BLaER1 (cell line): ENCODE results near the gene GIMAP7.

ENCODE experiments used
- H3K27ac ChIP-seq: shearing (Covaris generic); formaldehyde crosslinking; 2 replicates; pipeline ENCODE4 v1.8.1; 2022
- H3K27me3 ChIP-seq: shearing (Covaris generic); formaldehyde crosslinking; 2 replicates; pipeline ENCODE4 v1.8.1; 2022
- H3K36me3 ChIP-seq: shearing (Covaris generic); formaldehyde crosslinking; 2 replicates; pipeline ENCODE4 v1.8.1; 2022
- H3K4me1 ChIP-seq: shearing (Covaris generic); formaldehyde crosslinking; 2 replicates; pipeline ENCODE4 v1.8.1; 2022
- H3K4me2 ChIP-seq: shearing (Covaris generic); formaldehyde crosslinking; 2 replicates; pipeline ENCODE4 v1.8.1; 2022
- H3K4me3 ChIP-seq: shearing (Covaris generic); formaldehyde crosslinking; 2 replicates; pipeline ENCODE4 v1.8.1; 2022
- H3K9ac ChIP-seq: shearing (Covaris generic); formaldehyde crosslinking; 2 replicates; pipeline ENCODE4 v1.8.1; 2022
- H3K9me3 ChIP-seq: shearing (Covaris generic); formaldehyde crosslinking; 2 replicates; pipeline ENCODE4 v1.8.1; 2022
- H4K20me1 ChIP-seq: shearing (Covaris generic); formaldehyde crosslinking; 2 replicates; pipeline ENCODE4 v1.8.1; 2022
- Cebpa-rat ChIP-seq: shearing (Covaris generic); IDR thresholded peaks from 2 replicates; pipeline ENCODE4 v1.8.1; 2022

The GIMAP7 gene

DNA sequence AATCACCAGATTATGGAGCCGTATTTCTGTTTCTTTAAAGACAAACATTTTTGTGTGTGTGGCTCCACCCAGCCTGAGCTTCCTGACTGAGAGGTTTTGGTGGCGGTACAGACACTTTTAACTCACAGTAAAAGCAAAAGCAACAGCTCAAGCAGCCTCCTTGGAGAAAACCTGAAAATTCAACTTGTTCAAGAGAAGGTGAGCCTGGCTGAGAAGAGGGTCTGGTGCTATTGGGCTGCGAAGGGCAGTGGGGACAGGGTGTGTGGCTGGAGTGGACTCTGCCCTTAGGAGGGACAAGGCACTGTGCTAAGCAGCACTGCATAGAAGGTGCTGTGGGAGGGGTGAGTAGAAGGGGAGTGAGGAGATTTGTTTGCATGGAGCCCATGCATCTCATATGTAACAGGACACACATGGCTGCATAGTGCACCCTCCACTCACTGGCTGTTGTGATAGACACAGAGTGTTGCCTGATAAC lies at the start of gene GIMAP7:
Gene GIMAP7 (plus strand): TSS at position 125 of the 475 bp plus-strand sequence. CDS start 5,103 bp downstream, outside the sequence.
- Histone ChIP-seq H3K4me1 (no peaks in the 10 kb centered on the region), H3K9ac (no peak within 1 kb of the TSS), H3K4me3 (no peak within 1 kb of the TSS), H3K27ac (no peak within 1 kb of the TSS), H3K36me3 (no peaks in the 10 kb centered on the region), H3K9me3 (no peaks in the 10 kb centered on the region), H3K27me3 (no peaks in the 10 kb centered on the region), H4K20me1 (no peaks in the 10 kb centered on the region), H3K4me2 (peak within 1 kb of the TSS; percentile 15; the same call in 1 of the 2 replicates)
- TF ChIP-seq Cebpa-rat: no peak

DNA sequence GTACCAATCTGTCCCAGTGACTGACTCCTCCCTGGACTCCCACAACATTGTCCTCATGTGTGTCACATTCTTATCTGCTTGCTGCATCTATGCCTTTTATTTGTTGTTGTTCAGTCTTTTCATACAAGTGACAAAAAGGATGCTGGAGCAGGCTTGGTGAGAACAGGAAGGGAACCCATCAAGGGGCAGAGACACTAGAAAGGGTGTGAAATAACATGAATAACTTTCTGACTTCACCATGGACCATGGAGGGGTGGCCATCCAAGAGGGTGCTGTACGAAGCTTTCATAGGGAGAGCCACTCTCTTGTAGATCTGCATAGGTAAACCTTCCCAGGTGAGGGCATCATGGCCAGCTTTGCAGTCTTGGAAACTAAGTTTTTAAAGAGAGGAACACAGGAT lies 49.7 kb upstream of the GIMAP7 start:
- Histone ChIP-seq H3K4me2 (no peak overlapping the region), H3K4me1 (no peaks in the 10 kb centered on the region), H3K9ac (no peak overlapping the region), H4K20me1 (no peaks in the 10 kb centered on the region), H3K27me3 (no peaks in the 10 kb centered on the region), H3K27ac (no peak overlapping the region), H3K4me3 (no peak overlapping the region), H3K36me3 (no peaks in the 10 kb centered on the region), H3K9me3 (peaks cover 36% of the 10 kb centered on the region)
- TF ChIP-seq Cebpa-rat: no peak

DNA sequence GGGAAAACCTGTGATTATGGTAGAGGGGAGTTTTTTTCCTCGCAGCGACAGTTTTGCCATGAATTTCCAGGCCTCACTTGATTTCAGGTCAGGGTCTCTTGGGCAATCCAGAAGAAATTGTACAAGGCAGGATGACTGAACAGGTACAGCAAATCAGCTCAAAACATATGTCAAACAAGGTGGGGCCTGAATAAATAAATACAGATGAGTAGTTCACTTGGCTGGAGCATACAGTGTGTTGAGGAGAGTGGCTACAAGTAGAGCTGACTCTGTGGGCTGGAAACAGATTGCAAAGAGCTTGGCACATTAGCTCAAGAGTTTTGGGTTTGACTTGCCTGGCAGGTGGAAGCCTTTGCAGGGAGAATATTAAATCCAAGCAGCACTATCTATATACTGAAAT lies 49.3 kb upstream of the GIMAP7 start:
- no peaks in the 10 kb centered on the region for H3K4me1 ChIP-seq
- no peak overlapping the region for H3K27ac ChIP-seq
- no peaks in the 10 kb centered on the region for H3K36me3 ChIP-seq
- H3K9ac ChIP-seq: no peak overlapping the region
- no peak for TF ChIP-seq Cebpa-rat
- H3K4me3 ChIP-seq: no peak overlapping the region
- no peaks in the 10 kb centered on the region for H4K20me1 ChIP-seq
- H3K27me3 ChIP-seq: no peaks in the 10 kb centered on the region
- H3K9me3 ChIP-seq: peaks cover 32% of the 10 kb centered on the region
- H3K4me2 ChIP-seq: no peak overlapping the region

DNA sequence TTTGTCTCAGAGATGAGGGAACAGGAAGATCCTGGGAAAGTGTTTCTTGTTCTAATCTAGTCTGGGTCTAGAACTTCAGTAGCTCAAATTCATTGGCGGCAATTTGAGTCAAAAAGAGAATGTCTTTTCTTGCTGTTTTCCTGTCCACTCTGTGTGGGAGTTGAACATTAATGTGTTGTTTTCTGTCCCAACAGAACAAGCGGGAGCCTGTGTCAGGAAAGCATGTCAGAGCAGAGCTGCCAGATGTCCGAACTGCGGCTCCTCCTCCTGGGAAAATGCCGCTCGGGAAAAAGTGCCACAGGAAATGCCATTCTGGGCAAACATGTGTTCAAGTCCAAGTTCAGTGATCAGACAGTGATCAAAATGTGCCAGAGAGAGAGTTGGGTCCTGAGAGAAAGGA lies 48.2 kb upstream of the GIMAP7 start:
- TF ChIP-seq Cebpa-rat: no peak
- Histone ChIP-seq H3K27me3 (no peaks in the 10 kb centered on the region), H3K9me3 (peaks cover 21% of the 10 kb centered on the region), H3K9ac (no peak overlapping the region), H3K4me1 (no peaks in the 10 kb centered on the region), H3K36me3 (no peaks in the 10 kb centered on the region), H4K20me1 (no peaks in the 10 kb centered on the region), H3K4me2 (no peak overlapping the region), H3K4me3 (no peak overlapping the region), H3K27ac (no peak overlapping the region)

DNA sequence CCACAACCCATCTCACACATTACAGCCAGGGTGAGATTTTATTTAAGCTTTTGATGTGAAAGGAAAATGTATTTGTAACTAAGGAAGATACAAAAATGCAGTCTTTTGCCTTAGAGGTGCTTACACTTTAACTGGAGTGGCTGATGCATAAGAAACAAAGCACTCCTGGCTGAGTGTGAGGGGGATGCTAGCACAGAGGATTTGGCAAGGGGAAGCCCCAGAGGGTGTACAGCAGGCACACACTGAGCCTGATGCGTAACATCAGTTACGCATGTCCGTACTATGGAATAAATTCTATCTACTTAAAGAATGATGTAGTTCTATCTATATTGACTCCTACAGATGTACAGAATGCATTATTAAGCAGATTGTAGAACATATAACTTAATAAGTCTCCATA lies 46.4 kb upstream of the GIMAP7 start:
- H3K27ac ChIP-seq: no peak overlapping the region
- H4K20me1 ChIP-seq: no peaks in the 10 kb centered on the region
- H3K9me3 ChIP-seq: peaks cover 6% of the 10 kb centered on the region; the same call in 1 of the 2 replicates
- TF ChIP-seq Cebpa-rat: no peak
- H3K36me3 ChIP-seq: no peaks in the 10 kb centered on the region
- H3K4me1 ChIP-seq: no peaks in the 10 kb centered on the region
- H3K4me3 ChIP-seq: no peak overlapping the region
- H3K9ac ChIP-seq: no peak overlapping the region
- H3K4me2 ChIP-seq: no peak overlapping the region
- H3K27me3 ChIP-seq: no peaks in the 10 kb centered on the region

DNA sequence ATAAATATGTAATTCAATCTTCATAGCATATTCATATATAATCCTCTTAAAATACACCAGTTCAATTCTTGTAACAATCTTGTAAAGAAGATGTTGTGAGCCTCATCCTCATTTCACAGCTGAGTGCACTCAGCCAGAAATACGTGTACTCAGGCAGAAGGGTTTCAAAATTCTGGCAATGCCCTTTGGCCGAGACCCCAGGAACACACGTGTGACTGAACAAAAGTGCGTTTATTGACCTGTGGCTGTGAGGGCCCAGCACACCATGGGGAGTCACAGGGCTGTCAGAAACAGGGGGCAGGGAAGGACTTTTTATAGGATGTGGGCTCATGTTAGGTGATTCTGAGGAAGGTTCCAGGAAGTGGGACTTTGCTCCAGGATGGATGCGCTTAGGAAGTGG lies 42.8 kb upstream of the GIMAP7 start:
- Histone ChIP-seq H3K4me1 (no peaks in the 10 kb centered on the region), H3K9ac (no peak overlapping the region), H3K36me3 (no peaks in the 10 kb centered on the region), H3K27me3 (no peaks in the 10 kb centered on the region), H3K4me2 (no peak overlapping the region), H3K27ac (no peak overlapping the region), H3K9me3 (no peaks in the 10 kb centered on the region), H4K20me1 (no peaks in the 10 kb centered on the region), H3K4me3 (no peak overlapping the region)
- TF ChIP-seq Cebpa-rat: no peak

DNA sequence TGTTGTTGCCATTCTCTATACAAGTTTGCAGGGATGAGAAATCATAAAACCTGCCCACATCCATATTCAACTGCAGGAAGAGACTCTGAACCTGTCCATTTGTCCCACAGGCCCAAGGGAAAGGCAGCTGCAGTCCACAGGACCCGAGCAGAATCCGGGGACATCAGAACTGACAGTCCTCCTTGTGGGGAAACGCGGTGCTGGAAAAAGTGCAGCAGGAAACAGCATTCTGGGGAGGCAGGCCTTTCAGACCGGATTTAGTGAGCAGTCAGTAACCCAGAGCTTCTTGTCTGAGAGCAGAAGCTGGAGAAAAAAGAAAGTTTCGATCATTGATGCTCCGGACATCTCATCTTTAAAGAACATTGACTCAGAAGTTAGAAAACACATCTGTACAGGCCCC lies 40.8 kb upstream of the GIMAP7 start:
- Histone ChIP-seq H4K20me1 (no peaks in the 10 kb centered on the region), H3K4me1 (no peaks in the 10 kb centered on the region), H3K27me3 (no peaks in the 10 kb centered on the region), H3K4me3 (no peak overlapping the region), H3K36me3 (no peaks in the 10 kb centered on the region), H3K9me3 (no peaks in the 10 kb centered on the region), H3K27ac (no peak overlapping the region), H3K9ac (no peak overlapping the region), H3K4me2 (no peak overlapping the region)
- no peak for TF ChIP-seq Cebpa-rat

DNA sequence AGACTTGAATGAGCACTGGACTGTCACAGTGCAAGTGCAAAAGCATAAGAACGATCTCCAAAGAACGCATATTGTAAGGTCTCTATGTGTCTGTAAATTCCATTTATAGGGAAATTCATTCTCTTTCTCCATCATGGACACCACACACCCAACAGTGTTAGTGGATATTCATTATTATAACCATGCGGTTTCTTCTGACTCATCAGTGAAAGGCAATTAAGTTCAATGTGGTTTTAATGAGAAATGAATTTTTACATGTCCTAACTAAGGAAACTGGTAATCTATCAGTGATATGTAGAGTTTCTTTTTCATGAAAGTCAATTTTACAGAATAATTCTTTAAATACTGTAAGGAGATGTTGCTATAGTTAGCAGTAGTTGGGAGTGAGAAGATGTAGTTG lies 38.4 kb upstream of the GIMAP7 start:
- Histone ChIP-seq H3K9ac (no peak overlapping the region), H3K9me3 (no peaks in the 10 kb centered on the region), H3K4me2 (no peak overlapping the region), H4K20me1 (no peaks in the 10 kb centered on the region), H3K36me3 (no peaks in the 10 kb centered on the region), H3K27me3 (no peaks in the 10 kb centered on the region), H3K4me3 (no peak overlapping the region), H3K27ac (no peak overlapping the region), H3K4me1 (peaks cover 7% of the 10 kb centered on the region)
- TF ChIP-seq Cebpa-rat: no peak

DNA sequence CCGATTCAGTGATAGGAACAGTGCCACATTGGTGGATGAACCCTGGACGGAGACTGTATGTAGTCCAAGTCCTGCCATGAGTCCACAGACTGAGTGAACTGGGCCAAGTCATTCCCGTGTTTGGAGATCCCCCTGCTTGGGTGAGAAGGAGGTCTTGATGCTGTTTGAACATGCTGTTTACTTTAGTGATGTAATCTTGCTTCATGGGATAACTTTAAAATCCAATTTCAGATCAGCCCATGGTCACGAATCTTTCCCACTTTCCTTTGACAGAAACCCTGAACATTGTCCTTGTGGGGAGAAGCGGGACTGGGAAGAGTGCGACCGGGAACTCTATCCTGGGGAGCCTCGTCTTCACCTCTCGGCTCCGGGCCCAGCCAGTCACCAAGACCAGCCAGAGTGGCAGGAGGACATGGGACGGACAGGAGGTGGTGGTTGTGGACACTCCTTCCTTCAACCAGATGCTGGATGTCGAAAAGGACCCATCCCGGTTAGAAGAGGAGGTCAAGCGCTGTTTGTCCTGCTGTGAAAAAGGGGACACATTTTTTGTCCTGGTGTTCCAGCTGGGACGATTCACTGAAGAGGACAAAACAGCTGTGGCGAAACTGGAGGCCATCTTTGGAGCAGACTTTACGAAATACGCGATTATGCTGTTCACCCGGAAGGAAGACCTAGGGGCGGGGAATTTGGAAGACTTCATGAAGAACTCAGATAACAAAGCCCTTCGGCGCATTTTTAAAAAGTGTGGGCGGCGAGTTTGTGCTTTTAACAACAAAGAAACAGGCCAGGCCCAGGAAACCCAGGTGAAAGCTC lies 37.6 kb upstream of the GIMAP7 start:
- Histone ChIP-seq H4K20me1 (no peaks in the 10 kb centered on the region), H3K4me3 (no peak overlapping the region), H3K9me3 (no peaks in the 10 kb centered on the region), H3K27me3 (no peaks in the 10 kb centered on the region), H3K9ac (no peak overlapping the region), H3K27ac (no peak overlapping the region), H3K36me3 (no peaks in the 10 kb centered on the region), H3K4me2 (no peak overlapping the region), H3K4me1 (peaks cover 14% of the 10 kb centered on the region)
- TF ChIP-seq Cebpa-rat: no peak

DNA sequence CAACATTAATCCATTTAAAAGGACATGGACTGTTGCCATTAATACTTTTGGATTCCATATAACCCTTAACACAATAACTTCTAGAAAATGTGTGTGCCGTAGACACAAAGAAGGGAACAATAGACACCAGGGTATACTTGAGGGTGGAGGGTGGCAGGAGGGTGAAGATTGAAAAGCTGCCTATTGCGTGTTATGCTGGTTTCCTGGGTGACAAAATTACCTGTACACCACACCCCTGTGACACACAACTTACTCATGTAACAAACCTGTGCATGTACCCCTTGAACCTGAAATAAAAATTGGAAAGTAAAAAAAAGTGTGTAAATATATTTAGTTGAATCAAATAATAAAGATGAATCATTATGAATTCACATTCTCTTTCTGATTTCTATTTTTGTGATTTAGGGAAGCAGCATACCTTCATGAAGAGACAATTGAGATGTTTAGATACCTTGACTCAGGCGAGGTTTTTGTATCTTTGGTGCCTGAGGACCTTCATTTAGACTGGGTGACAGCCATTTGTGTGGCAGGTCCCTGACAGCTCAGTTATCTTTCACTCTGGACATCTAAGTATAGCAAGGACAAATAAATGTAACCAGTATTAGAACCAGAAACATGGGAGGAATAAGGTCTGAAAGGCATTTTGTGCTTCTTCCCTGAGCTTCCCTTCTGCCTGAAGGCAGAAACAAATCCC lies 35.5 kb upstream of the GIMAP7 start:
- no peak overlapping the region for H3K4me3 ChIP-seq
- H3K9ac ChIP-seq: no peak overlapping the region
- no peak overlapping the region for H3K4me2 ChIP-seq
- no peaks in the 10 kb centered on the region for H3K9me3 ChIP-seq
- no peaks in the 10 kb centered on the region for H4K20me1 ChIP-seq
- H3K4me1 ChIP-seq: peaks cover 36% of the 10 kb centered on the region
- no peaks in the 10 kb centered on the region for H3K36me3 ChIP-seq
- no peak overlapping the region for H3K27ac ChIP-seq
- no peaks in the 10 kb centered on the region for H3K27me3 ChIP-seq
- no peak for TF ChIP-seq Cebpa-rat
